Osteocyte (in vitro differentiated cells): ENCODE results near the gene IPCEF1. TPM values are rescaled to one million over a fixed set of nuclear protein-coding genes. Genes with fewer than 3 reads are reported as not detected.

Experiments used
- DNase-seq: peaks from one replicate; pipeline ENCODE4 v3.0.0; 2021; ENCODE audit warnings: mixed read lengths; ENCODE audit not compliant: unreplicated experiment; ENCODE audit errors: extremely low spot score
- H3K27ac Mint-ChIP-seq: one replicate; pipeline ENCODE4 v1.8.0; 2021; ENCODE audit warnings: mild to moderate bottlenecking, mixed read lengths; ENCODE audit not compliant: unreplicated experiment
- H3K27me3 Mint-ChIP-seq: one replicate; pipeline ENCODE4 v1.8.0; 2021; ENCODE audit warnings: mixed read lengths; ENCODE audit not compliant: unreplicated experiment
- H3K36me3 Mint-ChIP-seq: one replicate; pipeline ENCODE4 v1.8.0; 2021; ENCODE audit warnings: mixed read lengths; ENCODE audit not compliant: unreplicated experiment
- H3K4me1 Mint-ChIP-seq: one replicate; pipeline ENCODE4 v1.8.0; 2021; ENCODE audit warnings: mixed read lengths; ENCODE audit not compliant: unreplicated experiment
- H3K4me3 Mint-ChIP-seq: one replicate; pipeline ENCODE4 v1.8.0; 2021; ENCODE audit warnings: mild to moderate bottlenecking, moderate library complexity, mixed read lengths; ENCODE audit not compliant: unreplicated experiment
- H3K9me3 Mint-ChIP-seq: one replicate; pipeline ENCODE4 v1.8.0; 2021; ENCODE audit warnings: mixed read lengths; ENCODE audit not compliant: unreplicated experiment
- total RNA-seq: library from RNA; stranded (reverse); gene quantifications from 2 replicates; pipeline ENCODE4 v1.2.1, GENCODE V29; 2021
- TF ChIP-seq, protein P1 (sequence below): fragments of 200-600 bp; sonication (generic); IDR thresholded peaks from 2 replicates; pipeline ENCODE4 v1.5.0; 2021; ENCODE audit warnings: antibody characterized with exemption, mild to moderate bottlenecking, moderate library complexity

The IPCEF1 gene
- total RNA-seq, 1 donor from 2014 or later = 0.46 TPM

DNA sequence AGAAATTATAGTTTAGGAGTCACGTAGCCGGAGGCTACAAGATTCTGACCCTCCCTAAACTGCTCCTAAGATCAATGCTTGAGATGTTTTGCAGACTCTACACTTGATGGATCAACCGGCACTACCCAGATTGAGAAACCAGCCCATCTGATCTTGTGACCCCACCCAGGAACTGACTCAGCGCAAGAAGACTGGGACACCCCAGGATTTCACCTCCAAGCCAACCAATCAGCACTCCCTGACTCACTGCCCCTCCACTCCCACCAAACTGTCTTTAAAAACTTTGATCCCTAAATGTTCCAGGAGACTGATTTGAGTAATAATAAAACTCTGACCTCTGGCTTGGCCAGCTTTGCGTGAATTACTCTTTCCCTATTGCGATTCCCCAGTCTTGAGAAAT lies 217.8 kb downstream of the IPCEF1 start:
- H3K27ac Mint-ChIP-seq = no peak overlapping the region
- H3K4me3 Mint-ChIP-seq = no peak overlapping the region
- peaks cover 26% of the 10 kb centered on the region for H3K27me3 Mint-ChIP-seq
- no peak for DNase-seq
- no peaks in the 10 kb centered on the region for H3K36me3 Mint-ChIP-seq
- H3K4me1 Mint-ChIP-seq = no peaks in the 10 kb centered on the region
- H3K9me3 Mint-ChIP-seq = no peaks in the 10 kb centered on the region
- TF ChIP-seq, protein P1, sequence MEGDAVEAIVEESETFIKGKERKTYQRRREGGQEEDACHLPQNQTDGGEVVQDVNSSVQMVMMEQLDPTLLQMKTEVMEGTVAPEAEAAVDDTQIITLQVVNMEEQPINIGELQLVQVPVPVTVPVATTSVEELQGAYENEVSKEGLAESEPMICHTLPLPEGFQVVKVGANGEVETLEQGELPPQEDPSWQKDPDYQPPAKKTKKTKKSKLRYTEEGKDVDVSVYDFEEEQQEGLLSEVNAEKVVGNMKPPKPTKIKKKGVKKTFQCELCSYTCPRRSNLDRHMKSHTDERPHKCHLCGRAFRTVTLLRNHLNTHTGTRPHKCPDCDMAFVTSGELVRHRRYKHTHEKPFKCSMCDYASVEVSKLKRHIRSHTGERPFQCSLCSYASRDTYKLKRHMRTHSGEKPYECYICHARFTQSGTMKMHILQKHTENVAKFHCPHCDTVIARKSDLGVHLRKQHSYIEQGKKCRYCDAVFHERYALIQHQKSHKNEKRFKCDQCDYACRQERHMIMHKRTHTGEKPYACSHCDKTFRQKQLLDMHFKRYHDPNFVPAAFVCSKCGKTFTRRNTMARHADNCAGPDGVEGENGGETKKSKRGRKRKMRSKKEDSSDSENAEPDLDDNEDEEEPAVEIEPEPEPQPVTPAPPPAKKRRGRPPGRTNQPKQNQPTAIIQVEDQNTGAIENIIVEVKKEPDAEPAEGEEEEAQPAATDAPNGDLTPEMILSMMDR = no peak

DNA sequence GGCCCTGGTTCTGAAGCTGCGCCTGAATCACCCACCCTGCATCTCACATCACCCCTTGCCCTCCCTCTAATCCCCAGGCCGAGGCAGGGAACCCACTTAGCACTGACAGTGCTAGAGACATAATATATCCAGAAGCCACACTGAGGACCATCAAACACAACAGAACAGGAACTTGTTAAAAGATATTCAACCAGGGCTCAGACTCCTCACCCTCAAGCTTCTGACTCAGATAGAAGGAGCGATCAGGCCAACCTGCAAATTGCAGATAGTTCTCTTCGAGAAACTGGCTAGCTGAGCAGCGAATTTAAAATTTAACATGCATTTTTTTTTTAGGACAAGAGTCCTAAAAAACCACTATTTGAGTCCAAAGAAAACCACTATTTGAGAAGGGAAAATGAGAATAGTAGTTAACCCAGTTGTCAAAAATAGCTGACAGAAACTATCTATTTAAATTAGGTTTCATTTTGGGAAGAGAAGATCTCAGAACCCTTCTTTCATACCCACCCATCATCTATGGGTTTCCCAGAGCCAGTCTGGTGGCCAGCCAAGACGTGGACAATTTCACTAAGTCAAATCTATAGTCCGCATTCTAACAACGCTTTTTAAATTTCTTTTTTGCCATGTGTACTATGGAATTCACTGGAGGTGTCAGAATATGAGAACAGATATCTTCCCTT lies 222.0 kb downstream of the IPCEF1 start:
- Mint-ChIP-seq H3K36me3 (no peaks in the 10 kb centered on the region), H3K27me3 (peaks cover 19% of the 10 kb centered on the region), H3K4me3 (no peak overlapping the region), H3K27ac (no peak overlapping the region), H3K4me1 (no peaks in the 10 kb centered on the region), H3K9me3 (no peaks in the 10 kb centered on the region)
- TF ChIP-seq, protein P1 = no peak
- no peak for DNase-seq

DNA sequence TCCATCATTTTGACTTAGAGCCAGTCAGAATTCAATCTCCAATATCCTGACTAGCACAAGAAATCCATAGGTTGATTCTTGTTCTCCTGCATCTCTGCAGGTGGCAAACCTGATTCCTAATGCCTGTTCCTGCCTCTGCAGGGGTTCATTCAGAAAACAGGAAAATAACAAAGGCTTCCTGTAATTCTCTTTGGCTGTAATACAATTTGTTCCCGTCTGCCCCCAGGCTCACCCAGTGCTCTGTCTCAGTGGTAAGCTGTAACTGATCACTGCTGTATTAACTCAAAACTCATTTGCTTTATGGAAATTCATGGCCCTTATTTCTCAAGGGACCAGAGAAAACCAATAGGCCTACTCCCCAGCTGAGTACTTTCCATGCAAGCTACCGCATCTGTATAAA lies 228.9 kb downstream of the IPCEF1 start:
- Mint-ChIP-seq H3K9me3 (peaks cover 2% of the 10 kb centered on the region), H3K36me3 (no peaks in the 10 kb centered on the region), H3K27ac (no peak overlapping the region), H3K27me3 (peaks cover 18% of the 10 kb centered on the region), H3K4me3 (no peak overlapping the region), H3K4me1 (peaks cover 14% of the 10 kb centered on the region)
- DNase-seq = no peak
- TF ChIP-seq, protein P1 = no peak

DNA sequence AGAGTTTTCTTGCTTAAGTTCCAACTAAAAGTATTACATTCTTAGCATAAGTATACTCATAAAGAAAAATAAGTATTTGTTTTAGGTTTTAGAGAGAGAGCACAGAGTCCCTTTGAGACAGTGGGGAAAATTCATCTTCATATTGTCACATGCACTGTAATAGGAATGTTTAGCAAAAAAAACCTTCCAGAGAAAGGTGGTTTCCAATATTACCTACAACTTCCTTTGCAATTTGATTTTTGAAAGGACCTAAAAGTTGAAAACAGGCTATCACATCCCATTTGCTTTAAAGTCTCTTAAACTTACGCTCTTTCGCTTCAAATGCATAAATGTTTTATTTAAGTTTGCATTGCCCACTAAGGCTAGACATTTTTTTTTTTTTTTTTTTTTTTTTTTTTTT lies 231.2 kb downstream of the IPCEF1 start:
- Mint-ChIP-seq H3K36me3 (no peaks in the 10 kb centered on the region), H3K4me1 (peaks cover 15% of the 10 kb centered on the region), H3K27ac (no peak overlapping the region), H3K4me3 (no peak overlapping the region), H3K9me3 (peaks cover 7% of the 10 kb centered on the region), H3K27me3 (peaks cover 25% of the 10 kb centered on the region)
- no peak for DNase-seq
- TF ChIP-seq, protein P1 = no peak

DNA sequence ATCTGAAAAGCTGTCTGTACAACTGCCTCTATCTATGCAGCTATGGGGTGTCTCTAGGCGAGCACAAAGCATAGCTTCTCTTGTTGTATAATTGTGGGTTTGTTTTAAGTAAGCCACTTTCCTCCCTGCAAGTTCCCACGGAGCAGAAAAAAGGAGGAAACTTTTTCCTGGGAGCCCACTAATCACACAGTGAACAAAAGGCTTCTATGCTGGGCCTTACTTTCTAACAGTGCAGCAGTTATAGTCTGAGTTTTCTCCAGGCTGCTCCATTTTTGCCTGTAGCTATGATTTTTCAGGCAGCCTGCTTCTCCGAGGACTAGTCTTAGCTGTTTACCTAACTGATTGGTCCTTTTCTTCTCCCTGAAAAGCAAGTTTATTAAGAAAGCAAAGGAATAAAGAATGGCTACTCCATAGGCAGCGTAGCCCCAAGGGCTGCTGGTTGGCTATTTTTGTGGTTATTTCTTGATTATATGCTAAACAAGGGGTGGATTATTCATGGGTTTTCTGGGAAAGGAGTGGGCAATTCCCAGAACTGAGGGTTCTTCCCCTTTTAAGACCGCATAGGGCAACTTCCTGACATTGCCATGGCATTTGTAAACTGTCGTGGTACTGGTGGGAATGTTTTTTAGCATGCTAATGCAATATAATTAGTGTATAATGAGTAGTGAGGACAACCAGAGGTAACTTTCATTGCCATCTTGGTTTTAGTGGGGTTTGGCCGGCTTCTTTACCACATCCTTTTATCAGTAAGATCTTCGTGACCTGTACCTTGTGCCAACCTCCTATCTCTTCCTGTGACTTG lies 233.2 kb downstream of the IPCEF1 start:
- H3K4me3 Mint-ChIP-seq = no peak overlapping the region
- H3K36me3 Mint-ChIP-seq = no peaks in the 10 kb centered on the region
- H3K4me1 Mint-ChIP-seq = peaks cover 14% of the 10 kb centered on the region
- no peak for DNase-seq
- TF ChIP-seq, protein P1 = no peak
- peaks cover 7% of the 10 kb centered on the region for H3K9me3 Mint-ChIP-seq
- peaks cover 36% of the 10 kb centered on the region for H3K27me3 Mint-ChIP-seq
- no peak overlapping the region for H3K27ac Mint-ChIP-seq
